ENCODE data around the gene LRP2. TPM values are rescaled to one million over a fixed set of nuclear protein-coding genes. Genes with fewer than 3 reads are reported as not detected.

The LRP2 gene
- total RNA-seq, 2 experiments from 2014 or later, result 1.8 to 2.2 TPM

- Mint-ChIP-seq H3K9me3 (no peaks in the 10 kb centered on the region), H3K36me3 (ENCODE audit: low read depth) (peaks cover 2% of the 10 kb centered on the region), H3K27ac (no peak overlapping the region), H3K4me1 (ENCODE audit: low read depth) (no peaks in the 10 kb centered on the region), H3K4me3 (no peak overlapping the region), H3K27me3 (no peaks in the 10 kb centered on the region)
- no peak for DNase-seq
- POLR2A ChIA-PET, result no interaction called here
- intact Hi-C loops (cut with micrococcal nuclease), result no loop called here
- no peak for TF ChIP-seq CTCF (IDR thresholded peaks at IDR 0.05)
- CTCF ChIA-PET, result no interaction called here
- no peak for ATAC-seq
These were observed 279.3 kb downstream of the LRP2 start for GRCh38 chr2:169082995-169083394.

- ChIA-PET POLR2A (no interaction called here), CTCF (interaction anchor here (1.9 kb wide), 1 partner anchor 51 kb away, joined by 5 read pairs; no protein-coding TSS in a partner anchor)
- H3K27me3 Mint-ChIP-seq, result no peaks in the 10 kb centered on the region
- intact Hi-C loops (cut with micrococcal nuclease), result no loop called here
- no peaks in the 10 kb centered on the region for H3K4me1 Mint-ChIP-seq (ENCODE audit: low read depth)
- H3K9me3 Mint-ChIP-seq, result no peaks in the 10 kb centered on the region
- no peak for TF ChIP-seq CTCF (IDR thresholded peaks at IDR 0.05)
- no peak overlapping the region for H3K27ac Mint-ChIP-seq
- no peak for DNase-seq
- H3K4me3 Mint-ChIP-seq, result no peak overlapping the region
- no peak for ATAC-seq
- peaks cover 2% of the 10 kb centered on the region for H3K36me3 Mint-ChIP-seq (ENCODE audit: low read depth)
These were observed 280.8 kb downstream of the LRP2 start for GRCh38 chr2:169081551-169081950.

GRCh38 chr2:169080250-169081069 lies 281.9 kb downstream of the LRP2 start:
- no peak for TF ChIP-seq CTCF (IDR thresholded peaks at IDR 0.05)
- CTCF ChIA-PET, result interaction anchor here (1.1 to 1.9 kb wide), 2 partner anchors 29 to 52 kb away, joined by 3 to 5 read pairs; no protein-coding TSS in a partner anchor
- Mint-ChIP-seq H3K27ac (no peak overlapping the region), H3K4me3 (no peak overlapping the region), H3K4me1 (ENCODE audit: low read depth) (no peaks in the 10 kb centered on the region), H3K36me3 (ENCODE audit: low read depth) (no peaks in the 10 kb centered on the region), H3K27me3 (no peaks in the 10 kb centered on the region), H3K9me3 (no peaks in the 10 kb centered on the region)
- intact Hi-C loops (cut with micrococcal nuclease), result no loop called here
- POLR2A ChIA-PET, result no interaction called here
- peak; percentile 37 for ATAC-seq
- no peak for DNase-seq

- TF ChIP-seq CTCF (IDR thresholded peaks at IDR 0.05), result no peak
- intact Hi-C loops (cut with micrococcal nuclease), result no loop called here
- H3K4me1 Mint-ChIP-seq (ENCODE audit: low read depth), result peaks cover 12% of the 10 kb centered on the region
- POLR2A ChIA-PET, result no interaction called here
- CTCF ChIA-PET, result no interaction called here
- no peak overlapping the region for H3K4me3 Mint-ChIP-seq
- H3K27me3 Mint-ChIP-seq, result no peaks in the 10 kb centered on the region
- no peak for DNase-seq
- no peak for ATAC-seq
- no peak overlapping the region for H3K27ac Mint-ChIP-seq
- H3K36me3 Mint-ChIP-seq (ENCODE audit: low read depth), result no peaks in the 10 kb centered on the region
- H3K9me3 Mint-ChIP-seq, result no peaks in the 10 kb centered on the region
These were observed 284.6 kb downstream of the LRP2 start for GRCh38 chr2:169077674-169078240.

Other genes starting within 250 kb of the LRP2 start
- 1 to 10 TPM; 2.6 to 3.2 TPM for gene BBS5, start 117.0 kb upstream of the LRP2 start, total RNA-seq
- under 1 TPM in 1 of 2 experiments, not detected in 1; 0.34 TPM for gene KLHL41, start 147.2 kb upstream of the LRP2 start, total RNA-seq
- 10 to 100 TPM; 55.4 to 60.2 TPM for gene FASTKD1, start 211.3 kb upstream of the LRP2 start, total RNA-seq
- 10 to 100 TPM; 54.9 to 62.0 TPM for gene PPIG, start 221.8 kb upstream of the LRP2 start, total RNA-seq

Data from activated CD8-positive, alpha-beta T cell treated with anti-CD3 and anti-CD28 coated beads for 36 hours (primary cell).